Neural cell (in vitro differentiated cells): ENCODE results near the gene RAP1B.

Experiments used
- POLR2AphosphoS5 ChIP-seq: IDR thresholded peaks from 2 replicates; pipeline ENCODE4 v1.6.1; 2012
- TF ChIP-seq, protein P1 (sequence below): fragments of 450-650 bp; IDR thresholded peaks from 2 replicates; pipeline ENCODE4 v1.5.1; 2014; ENCODE audit warnings: antibody characterized with exemption, mild to moderate bottlenecking, moderate library complexity; ENCODE audit not compliant: poor library complexity, severe bottlenecking

DNA sequence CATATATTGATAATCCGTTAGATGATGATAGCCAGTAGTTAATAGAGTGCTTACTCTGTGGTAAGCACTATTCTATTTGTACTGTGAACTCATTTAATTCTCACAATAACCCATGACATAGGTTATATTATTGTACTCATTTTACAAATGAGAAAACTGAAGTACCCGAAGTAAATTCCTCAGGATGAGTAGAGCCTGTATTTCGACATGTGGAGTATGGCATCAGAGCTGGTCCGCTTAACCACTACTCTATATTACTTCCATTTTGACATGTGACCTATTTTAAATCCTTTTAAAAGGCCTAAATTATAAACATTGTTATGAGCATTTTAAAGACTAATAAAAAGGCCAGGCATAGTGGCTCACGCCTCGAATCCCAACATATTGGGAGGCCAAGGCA, 8.0 kb upstream of the RAP1B start:
- TF ChIP-seq, protein P1, sequence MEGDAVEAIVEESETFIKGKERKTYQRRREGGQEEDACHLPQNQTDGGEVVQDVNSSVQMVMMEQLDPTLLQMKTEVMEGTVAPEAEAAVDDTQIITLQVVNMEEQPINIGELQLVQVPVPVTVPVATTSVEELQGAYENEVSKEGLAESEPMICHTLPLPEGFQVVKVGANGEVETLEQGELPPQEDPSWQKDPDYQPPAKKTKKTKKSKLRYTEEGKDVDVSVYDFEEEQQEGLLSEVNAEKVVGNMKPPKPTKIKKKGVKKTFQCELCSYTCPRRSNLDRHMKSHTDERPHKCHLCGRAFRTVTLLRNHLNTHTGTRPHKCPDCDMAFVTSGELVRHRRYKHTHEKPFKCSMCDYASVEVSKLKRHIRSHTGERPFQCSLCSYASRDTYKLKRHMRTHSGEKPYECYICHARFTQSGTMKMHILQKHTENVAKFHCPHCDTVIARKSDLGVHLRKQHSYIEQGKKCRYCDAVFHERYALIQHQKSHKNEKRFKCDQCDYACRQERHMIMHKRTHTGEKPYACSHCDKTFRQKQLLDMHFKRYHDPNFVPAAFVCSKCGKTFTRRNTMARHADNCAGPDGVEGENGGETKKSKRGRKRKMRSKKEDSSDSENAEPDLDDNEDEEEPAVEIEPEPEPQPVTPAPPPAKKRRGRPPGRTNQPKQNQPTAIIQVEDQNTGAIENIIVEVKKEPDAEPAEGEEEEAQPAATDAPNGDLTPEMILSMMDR = no peak
- no peak for TF ChIP-seq POLR2AphosphoS5
